GM12864 (cell line): Measurements from ENCODE around the gene CCDC141.

Experiments used
- DNase-seq: peaks from one replicate; pipeline ENCODE4 v3.0.0-alpha.2; 2011; ENCODE audit warnings: low read depth
- H3K4me3 ChIP-seq: 2 replicates; pipeline ENCODE4 v1.5.1; 2011; ENCODE audit warnings: mild to moderate bottlenecking, low read depth, low read length, control low read depth
- TF ChIP-seq, protein P1 (sequence below): IDR thresholded peaks from 2 replicates; pipeline ENCODE4 v1.5.1; 2011; ENCODE audit warnings: low read depth, mild to moderate bottlenecking, moderate library complexity, low read length, control low read depth, inconsistent platforms; ENCODE audit errors: missing control alignments

CCDC141 gene

DNA sequence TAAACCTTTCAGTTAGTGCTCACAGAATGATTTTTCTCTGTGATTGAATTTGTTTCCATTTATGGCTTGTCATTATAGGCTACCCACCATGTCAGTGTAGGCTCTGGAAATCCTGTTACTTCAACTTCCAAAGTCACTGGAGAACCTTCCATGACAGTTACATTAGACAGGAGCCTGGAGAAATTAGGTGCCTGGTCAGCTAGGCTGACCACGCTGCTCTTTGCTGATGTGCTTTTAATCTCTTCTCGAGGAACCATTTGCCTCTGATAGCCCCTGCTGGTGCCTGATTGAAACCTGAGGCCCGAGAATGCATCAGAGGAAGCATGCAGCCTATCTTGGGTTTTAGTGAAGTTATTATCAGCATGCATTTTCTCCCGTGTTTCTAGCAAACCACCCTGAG, 213.1 kb downstream of the CCDC141 start:
- TF ChIP-seq, protein P1, sequence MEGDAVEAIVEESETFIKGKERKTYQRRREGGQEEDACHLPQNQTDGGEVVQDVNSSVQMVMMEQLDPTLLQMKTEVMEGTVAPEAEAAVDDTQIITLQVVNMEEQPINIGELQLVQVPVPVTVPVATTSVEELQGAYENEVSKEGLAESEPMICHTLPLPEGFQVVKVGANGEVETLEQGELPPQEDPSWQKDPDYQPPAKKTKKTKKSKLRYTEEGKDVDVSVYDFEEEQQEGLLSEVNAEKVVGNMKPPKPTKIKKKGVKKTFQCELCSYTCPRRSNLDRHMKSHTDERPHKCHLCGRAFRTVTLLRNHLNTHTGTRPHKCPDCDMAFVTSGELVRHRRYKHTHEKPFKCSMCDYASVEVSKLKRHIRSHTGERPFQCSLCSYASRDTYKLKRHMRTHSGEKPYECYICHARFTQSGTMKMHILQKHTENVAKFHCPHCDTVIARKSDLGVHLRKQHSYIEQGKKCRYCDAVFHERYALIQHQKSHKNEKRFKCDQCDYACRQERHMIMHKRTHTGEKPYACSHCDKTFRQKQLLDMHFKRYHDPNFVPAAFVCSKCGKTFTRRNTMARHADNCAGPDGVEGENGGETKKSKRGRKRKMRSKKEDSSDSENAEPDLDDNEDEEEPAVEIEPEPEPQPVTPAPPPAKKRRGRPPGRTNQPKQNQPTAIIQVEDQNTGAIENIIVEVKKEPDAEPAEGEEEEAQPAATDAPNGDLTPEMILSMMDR, result no peak
- no peak overlapping the region for H3K4me3 ChIP-seq
- DNase-seq, result no peak

DNA sequence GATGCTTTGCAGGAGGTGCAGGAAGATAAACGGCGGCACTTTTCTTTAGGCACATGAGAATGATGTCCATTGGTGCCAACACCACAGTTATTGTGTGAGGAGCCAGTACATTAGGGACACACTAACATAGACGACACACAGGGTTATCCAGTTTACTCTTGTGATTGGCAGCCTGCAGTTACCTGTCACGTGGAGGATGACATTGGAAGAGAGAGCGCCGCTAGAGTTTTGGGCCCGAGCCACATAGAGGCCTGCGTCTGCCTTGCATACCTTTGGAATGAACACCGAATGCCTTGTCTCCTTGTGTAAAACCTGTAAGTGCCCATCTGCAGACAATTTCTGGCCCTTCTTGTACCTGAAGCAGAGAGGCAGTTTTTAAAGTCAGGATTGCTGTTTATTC, 215.9 kb downstream of the CCDC141 start:
- DNase-seq, result no peak
- no peak overlapping the region for H3K4me3 ChIP-seq
- TF ChIP-seq, protein P1, result no peak

DNA sequence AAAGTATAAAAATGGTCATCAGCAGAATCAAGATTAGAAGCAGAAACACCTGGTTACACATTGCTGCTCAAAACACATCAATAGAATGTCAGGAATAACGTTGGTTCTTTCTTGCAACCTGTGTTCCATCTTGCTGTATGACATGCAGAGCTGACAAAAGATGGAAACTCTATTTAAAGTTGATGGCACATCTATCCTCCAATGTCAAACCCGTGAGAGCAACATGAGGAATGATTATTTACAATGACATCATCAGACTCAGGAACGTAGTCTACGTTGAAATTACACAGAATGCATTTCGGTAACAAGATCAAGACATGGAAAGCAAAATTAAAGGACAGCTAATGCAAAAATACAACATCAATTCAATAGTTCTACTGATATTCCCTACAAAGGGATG, 216.6 kb downstream of the CCDC141 start:
- no peak overlapping the region for H3K4me3 ChIP-seq
- TF ChIP-seq, protein P1, result no peak
- no peak for DNase-seq

DNA sequence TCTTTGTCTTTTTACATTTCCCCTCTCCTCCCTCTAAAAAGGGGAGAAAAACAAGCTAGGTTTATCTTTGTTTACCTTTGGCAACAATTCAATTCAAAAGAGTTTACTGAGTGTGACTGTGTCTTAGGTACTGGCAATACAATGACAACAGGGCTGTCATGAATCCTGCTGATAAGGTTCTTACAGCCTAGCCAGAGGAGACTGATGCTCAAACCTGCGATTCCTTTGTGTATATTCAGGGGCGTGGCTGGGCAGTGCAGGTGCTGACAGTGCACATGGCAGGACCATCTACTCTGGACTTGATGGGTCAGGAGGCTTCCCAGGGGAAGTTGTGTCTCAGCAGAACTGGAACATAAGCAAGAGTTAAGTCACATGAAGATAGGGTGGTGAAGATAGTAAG, 219.5 kb downstream of the CCDC141 start:
- DNase-seq, result no peak
- TF ChIP-seq, protein P1, result no peak

DNA sequence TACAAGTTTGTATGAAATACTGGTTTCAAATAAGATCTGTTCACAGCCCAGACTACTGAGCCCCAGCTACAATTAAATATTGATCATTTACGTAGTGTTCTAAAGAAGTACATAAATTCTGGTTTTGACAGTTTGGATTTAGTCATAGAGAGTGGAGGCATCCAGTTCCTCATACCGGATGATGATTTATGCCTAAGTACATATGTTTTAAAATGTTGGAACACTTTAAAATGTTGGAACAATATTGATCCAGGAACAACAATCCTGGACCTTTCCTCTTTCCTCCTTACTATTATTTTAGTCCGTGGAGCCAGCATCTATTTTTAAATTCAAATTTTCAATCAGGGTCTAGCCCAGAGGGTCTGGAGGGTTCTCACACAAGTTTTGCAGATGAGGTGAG, 220.0 kb downstream of the CCDC141 start:
- TF ChIP-seq, protein P1, result no peak
- no peak for DNase-seq
- no peak overlapping the region for H3K4me3 ChIP-seq

More for the DNA sequence above, 219.5 kb downstream of the CCDC141 start:
- no peak overlapping the region for H3K4me3 ChIP-seq

DNA sequence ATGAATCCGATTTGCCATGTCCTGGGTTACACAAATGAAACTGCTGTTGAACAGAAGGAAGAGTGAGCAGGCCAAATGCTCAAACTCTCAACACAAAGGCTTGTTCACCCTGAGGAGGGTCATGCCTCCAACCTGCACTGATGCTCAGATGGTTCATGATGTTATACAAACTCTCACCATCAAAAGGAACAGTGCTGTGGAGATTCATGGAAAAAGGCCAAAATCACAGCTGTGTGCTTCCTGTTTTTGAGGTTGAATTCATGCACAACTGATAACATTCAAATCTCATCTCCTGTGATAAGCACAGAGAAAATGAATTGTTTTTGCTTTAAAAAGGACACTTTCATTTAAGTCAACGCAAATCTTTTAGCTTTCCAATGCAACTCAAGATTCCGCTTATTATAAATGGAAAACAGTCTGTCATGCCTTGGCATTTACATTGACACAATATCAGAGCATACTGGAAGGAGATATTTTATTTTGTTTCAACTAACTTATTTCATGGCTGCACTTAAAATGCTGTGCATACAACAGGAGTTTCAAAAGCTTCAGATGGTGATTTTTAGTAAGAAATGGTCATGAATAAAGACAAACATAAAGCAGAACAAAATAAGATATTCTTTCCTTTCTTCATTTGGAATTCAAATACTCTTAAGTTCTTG, 220.5 kb downstream of the CCDC141 start:
- DNase-seq, result no peak
- TF ChIP-seq, protein P1, result no peak
- H3K4me3 ChIP-seq, result no peak overlapping the region

DNA sequence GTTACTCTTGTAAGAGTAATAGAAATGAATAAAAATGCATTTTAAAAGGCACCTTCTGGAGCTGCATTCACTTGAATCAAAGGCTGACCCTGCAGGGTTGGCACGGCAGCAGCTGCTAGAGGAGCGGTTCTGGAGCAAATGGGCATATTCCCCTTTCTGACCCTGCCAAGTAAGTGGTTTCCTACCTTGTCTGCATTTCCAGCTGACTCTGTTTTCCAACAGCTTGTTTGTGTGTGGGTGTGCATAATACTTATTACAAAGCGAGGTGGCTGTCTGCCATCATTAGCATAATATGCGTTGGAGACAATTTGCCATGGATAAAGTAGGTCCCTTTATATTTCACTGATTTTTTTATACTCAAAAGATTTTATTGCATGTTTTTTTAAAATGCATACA, 221.5 kb downstream of the CCDC141 start:
- no peak for DNase-seq
- H3K4me3 ChIP-seq, result no peak overlapping the region
- TF ChIP-seq, protein P1, result no peak
